Large intestine (tissue), 3 donors: Measurements from ENCODE around the gene FARP1. TPM values are rescaled to one million over a fixed set of nuclear protein-coding genes. Genes with fewer than 3 reads are reported as not detected.

Source experiments
- DNase-seq, 2 donors: peaks; one replicate each; pipeline versions ENCODE4 v3.0.0 to v3.0.0-alpha.2; 2013
- H3K27ac ChIP-seq: one replicate; pipeline ENCODE4 v1.5.1; 2013; ENCODE audit warnings: low read length
- H3K27me3 ChIP-seq: 2 replicates; pipeline ENCODE4 v1.6.1; 2013; ENCODE audit warnings: low read length; ENCODE audit not compliant: control insufficient read depth, insufficient read depth
- H3K36me3 ChIP-seq: 2 replicates; pipeline ENCODE4 v1.6.1; 2013; ENCODE audit warnings: low read length; ENCODE audit not compliant: control insufficient read depth, insufficient read depth
- H3K4me1 ChIP-seq: one replicate; pipeline ENCODE4 v1.6.1; 2013; ENCODE audit warnings: low read length; ENCODE audit not compliant: control insufficient read depth, insufficient read depth
- H3K4me3 ChIP-seq: one replicate; pipeline ENCODE4 v1.5.1; 2013; ENCODE audit warnings: low read length
- H3K9me3 ChIP-seq: one replicate; pipeline ENCODE4 v1.6.1; 2013; ENCODE audit warnings: mild to moderate bottlenecking, low read depth, low read length, moderate library complexity; ENCODE audit not compliant: control insufficient read depth
- WGBS: methylation state at CpG from one replicate; pipeline ENCODE4 v1.1.5; 2013; ENCODE audit warnings: low lambda C conversion rate; ENCODE audit not compliant: insufficient coverage; 5-methylcytosine and 5-hydroxymethylcytosine counted together
- polyA plus RNA-seq: library from polyadenylated mRNA; unstranded; fragments of 120-200 nt; gene quantifications from one replicate; pipeline ENCODE4 v1.2.1, GENCODE V29; 2013

The FARP1 gene
- polyA plus RNA-seq, 1 donor: 27.6 TPM

GRCh38 chr13:98272549-98272948, 129.7 kb downstream of the FARP1 start:
- H3K4me3 ChIP-seq: no peak overlapping the region
- H3K4me1 ChIP-seq: peaks cover 1% of the 10 kb centered on the region
- no peaks in the 10 kb centered on the region for H3K9me3 ChIP-seq

GRCh38 chr13:98273067-98273823, 130.4 kb downstream of the FARP1 start:
- 83% methylated on average over 2 of the region's 9 CpGs for WGBS
- Histone ChIP-seq H3K4me1 (no peaks in the 10 kb centered on the region), H3K36me3 (no peaks in the 10 kb centered on the region), H3K4me3 (no peak overlapping the region), H3K27ac (no peak overlapping the region), H3K27me3 (no peaks in the 10 kb centered on the region), H3K9me3 (no peaks in the 10 kb centered on the region)
- DNase-seq: no peak

More at GRCh38 chr13:98272549-98272948, 129.7 kb downstream of the FARP1 start:
- Histone ChIP-seq H3K27me3 (no peaks in the 10 kb centered on the region), H3K27ac (no peak overlapping the region), H3K36me3 (no peaks in the 10 kb centered on the region)
- DNase-seq: no peak
- WGBS: no CpG with 5 or more reads among the region's 1 CpG

- DNase-seq: no peak
- H3K9me3 ChIP-seq: no peaks in the 10 kb centered on the region
- no peaks in the 10 kb centered on the region for H3K36me3 ChIP-seq
- no peak overlapping the region for H3K4me3 ChIP-seq
- no peaks in the 10 kb centered on the region for H3K27me3 ChIP-seq
- 81% methylated on average over 5 of the region's 12 CpGs for WGBS
- H3K4me1 ChIP-seq: no peaks in the 10 kb centered on the region
- no peak overlapping the region for H3K27ac ChIP-seq
These were observed 131.2 kb downstream of the FARP1 start for GRCh38 chr13:98273824-98274742.

GRCh38 chr13:98274921-98275487, 132.1 kb downstream of the FARP1 start:
- Histone ChIP-seq H3K27me3 (peaks cover 2% of the 10 kb centered on the region), H3K36me3 (no peaks in the 10 kb centered on the region), H3K9me3 (no peaks in the 10 kb centered on the region), H3K4me3 (no peak overlapping the region), H3K27ac (no peak overlapping the region), H3K4me1 (no peaks in the 10 kb centered on the region)
- DNase-seq: no peak
- whole genome bisulfite sequencing: 100% methylated on average over 1 of the region's 2 CpGs

GRCh38 chr13:98275681-98276171, 132.8 kb downstream of the FARP1 start:
- H3K27ac ChIP-seq: no peak overlapping the region
- WGBS: no CpG with 5 or more reads among the region's 2 CpGs

GRCh38 chr13:98276486-98276885, 133.6 kb downstream of the FARP1 start:
- H3K4me1 ChIP-seq: no peaks in the 10 kb centered on the region
- H3K36me3 ChIP-seq: no peaks in the 10 kb centered on the region
- H3K9me3 ChIP-seq: no peaks in the 10 kb centered on the region
- H3K4me3 ChIP-seq: no peak overlapping the region
- H3K27me3 ChIP-seq: peaks cover 2% of the 10 kb centered on the region
- no peak for DNase-seq
- no peak overlapping the region for H3K27ac ChIP-seq
- WGBS: 100% methylated on average over 1 of the region's 3 CpGs

More at GRCh38 chr13:98275681-98276171, 132.8 kb downstream of the FARP1 start:
- Histone ChIP-seq H3K36me3 (no peaks in the 10 kb centered on the region), H3K27me3 (peaks cover 2% of the 10 kb centered on the region), H3K4me1 (no peaks in the 10 kb centered on the region), H3K4me3 (no peak overlapping the region), H3K9me3 (no peaks in the 10 kb centered on the region)
- DNase-seq: no peak

GRCh38 chr13:98278068-98278724, 135.3 kb downstream of the FARP1 start:
- Histone ChIP-seq H3K27ac (no peak overlapping the region), H3K9me3 (no peaks in the 10 kb centered on the region), H3K27me3 (peaks cover 2% of the 10 kb centered on the region), H3K4me3 (no peak overlapping the region), H3K36me3 (no peaks in the 10 kb centered on the region), H3K4me1 (no peaks in the 10 kb centered on the region)
- no peak for DNase-seq
- 83% methylated on average over 1 of the region's 6 CpGs for WGBS

GRCh38 chr13:98279473-98280175, 136.7 kb downstream of the FARP1 start:
- Histone ChIP-seq H3K27me3 (peaks cover 2% of the 10 kb centered on the region), H3K9me3 (no peaks in the 10 kb centered on the region), H3K27ac (no peak overlapping the region), H3K36me3 (no peaks in the 10 kb centered on the region), H3K4me1 (no peaks in the 10 kb centered on the region), H3K4me3 (no peak overlapping the region)
- DNase-seq: no peak
- WGBS: no CpG with 5 or more reads among the region's 13 CpGs

- H3K4me3 ChIP-seq: no peak overlapping the region
- no peaks in the 10 kb centered on the region for H3K36me3 ChIP-seq
- WGBS: 100% methylated on average over 1 of the region's 10 CpGs
These were observed 137.2 kb downstream of the FARP1 start for GRCh38 chr13:98280176-98280510.

More at GRCh38 chr13:98280176-98280510, 137.2 kb downstream of the FARP1 start:
- Histone ChIP-seq H3K4me1 (no peaks in the 10 kb centered on the region), H3K27me3 (peaks cover 2% of the 10 kb centered on the region), H3K27ac (no peak overlapping the region), H3K9me3 (no peaks in the 10 kb centered on the region)
- DNase-seq: no peak
